Subcutaneous adipose tissue (tissue), 4 donors: Measurements from ENCODE around the gene AK8. TPM values are rescaled to one million over a fixed set of nuclear protein-coding genes. Genes with fewer than 3 reads are reported as not detected.

Experiments used
- CTCF ChIP-seq: fragments of 450-650 bp; IDR thresholded peaks from one replicate; pipeline ENCODE4 v1.5.1; 2016; ENCODE audit warnings: low read depth, mild to moderate bottlenecking, control low read depth, antibody characterized with exemption, moderate library complexity
- total RNA-seq, 4 donors: library from RNA; depleted of rRNA; stranded (reverse); fragments of >200 nt; gene quantifications; one replicate each; pipeline ENCODE4 v1.1.0, GENCODE V29; 2016

The AK8 gene
- total RNA-seq, 4 donors from 2014 or later: 0.68 to 1.3 (median 1.1) TPM

- no peak for TF ChIP-seq CTCF
These were observed 53.9 kb downstream of the AK8 start for GRCh38 chr9:132824151-132824550.

- TF ChIP-seq CTCF: no peak
These were observed 54.5 kb downstream of the AK8 start for GRCh38 chr9:132823370-132824145.

- TF ChIP-seq CTCF: no peak
These were observed 57.7 kb downstream of the AK8 start for GRCh38 chr9:132820169-132820944.

GRCh38 chr9:132818588-132818987 lies 59.5 kb downstream of the AK8 start:
- no peak for TF ChIP-seq CTCF

- TF ChIP-seq CTCF: no peak
These were observed 63.1 kb downstream of the AK8 start for GRCh38 chr9:132814937-132815336.

- no peak for TF ChIP-seq CTCF
These were observed 64.8 kb downstream of the AK8 start for GRCh38 chr9:132813115-132813771.

- TF ChIP-seq CTCF: no peak
These were observed 66.1 kb downstream of the AK8 start for GRCh38 chr9:132811985-132812384.
